SU-DHL-6 (cell line): Measurements from ENCODE around the gene C12orf56.

Source experiments
- H2AFZ ChIP-seq: fragments of 200-600 bp; sonication (generic); 2 replicates; pipeline ENCODE4 v1.6.1; 2014; ENCODE audit warnings: low read depth, mild to moderate bottlenecking, moderate library complexity, mixed read lengths, antibody characterized with exemption, low read length; ENCODE audit not compliant: severe bottlenecking
- H3F3A ChIP-seq: fragments of 200-600 bp; shearing (Covaris generic); 2 replicates; pipeline ENCODE4 v1.6.0; 2016; ENCODE audit warnings: antibody characterized with exemption, mild to moderate bottlenecking; ENCODE audit not compliant: insufficient read depth
- H3K27ac ChIP-seq: fragments of 200-600 bp; sonication (generic); 2 replicates; pipeline ENCODE4 v1.5.1; 2016; ENCODE audit warnings: low read depth, mild to moderate bottlenecking, low read length, moderate library complexity, mixed read lengths
- H3K27me3 ChIP-seq: fragments of 200-600 bp; sonication (generic), shearing (Covaris generic); 2 replicates; pipeline ENCODE4 v1.6.0; 2014; ENCODE audit warnings: mild to moderate bottlenecking, low read length
- H3K36me3 ChIP-seq: fragments of 200-600 bp; sonication (generic); 2 replicates; pipeline ENCODE4 v1.6.1; 2014; ENCODE audit warnings: mild to moderate bottlenecking, low read length, mixed read lengths
- H3K4me2 ChIP-seq: fragments of 300-600, 200-600 bp; shearing (Covaris generic), sonication (generic); 2 replicates; pipeline ENCODE4 v1.6.0; 2014; ENCODE audit warnings: low read length, low read depth, mild to moderate bottlenecking; ENCODE audit not compliant: poor library complexity, severe bottlenecking
- H3K4me3 ChIP-seq: fragments of 200-600 bp; sonication (generic); 2 replicates; pipeline ENCODE4 v1.5.1; 2014; ENCODE audit warnings: antibody characterized with exemption, low read length, mild to moderate bottlenecking, mixed read lengths; ENCODE audit not compliant: insufficient read depth, poor library complexity, severe bottlenecking
- H3K79me2 ChIP-seq: fragments of 200-600 bp; sonication (generic); 2 replicates; pipeline ENCODE4 v1.6.1; 2014; ENCODE audit warnings: mild to moderate bottlenecking, low read length, moderate library complexity; ENCODE audit not compliant: insufficient read depth
- H3K9ac ChIP-seq: fragments of 200-600 bp; sonication (generic); 2 replicates; pipeline ENCODE4 v1.7.0; 2014; ENCODE audit warnings: mild to moderate bottlenecking, low read length
- H3K9me2 ChIP-seq: fragments of 200-600 bp; sonication (generic); replicated peaks from 2 replicates; pipeline ENCODE4 v1.6.1; 2014; ENCODE audit warnings: low read length; ENCODE audit not compliant: insufficient read depth
- H3K9me3 ChIP-seq: fragments of 200-600 bp; sonication (generic); 2 replicates; pipeline ENCODE4 v1.6.1; 2014; ENCODE audit warnings: low read length, mixed read lengths; ENCODE audit not compliant: insufficient read depth
- H4K20me1 ChIP-seq: fragments of 200-600 bp; sonication (generic); 2 replicates; pipeline ENCODE4 v1.6.1; 2014; ENCODE audit warnings: low read depth, mild to moderate bottlenecking, antibody characterized with exemption, low read length, moderate library complexity, mixed read lengths
- CTCF ChIP-seq: fragments of 200-600 bp; sonication (generic); IDR thresholded peaks from one replicate; pipeline ENCODE4 v1.5.1; 2017; ENCODE audit warnings: antibody characterized with exemption, mild to moderate bottlenecking, low read length, moderate library complexity; ENCODE audit not compliant: insufficient read depth, poor library complexity, severe bottlenecking
- EZH2phosphoT487 ChIP-seq: fragments of 200-600 bp; sonication (generic), shearing (Covaris generic); conservative IDR thresholded peaks from 2 replicates; pipeline ENCODE4 v1.6.1; 2018; ENCODE audit warnings: mild to moderate bottlenecking, antibody characterized with exemption, low read length, moderate library complexity, mixed read lengths

C12orf56 gene

GRCh38 chr12:64400041-64400440, 9.5 kb upstream of the C12orf56 start:
- H3K27me3 ChIP-seq = no peaks in the 10 kb centered on the region
- peaks cover 8% of the 10 kb centered on the region for H3F3A ChIP-seq
- H3K9me2 ChIP-seq = no peaks in the 10 kb centered on the region
- H3K9ac ChIP-seq = no peak overlapping the region
- TF ChIP-seq EZH2phosphoT487 = no peak
- TF ChIP-seq CTCF = no peak
- H3K36me3 ChIP-seq = no peaks in the 10 kb centered on the region
- H4K20me1 ChIP-seq = no peaks in the 10 kb centered on the region
- H2AFZ ChIP-seq = no peak overlapping the region
- no peaks in the 10 kb centered on the region for H3K9me3 ChIP-seq
- no peak overlapping the region for H3K4me3 ChIP-seq
- no peak overlapping the region for H3K27ac ChIP-seq
- H3K4me2 ChIP-seq = no peak overlapping the region
- H3K79me2 ChIP-seq = peaks cover 6% of the 10 kb centered on the region

- no peaks in the 10 kb centered on the region for H3F3A ChIP-seq
- H3K9ac ChIP-seq = no peak overlapping the region
- H3K9me2 ChIP-seq = no peaks in the 10 kb centered on the region
- no peak overlapping the region for H3K4me3 ChIP-seq
- no peak overlapping the region for H3K27ac ChIP-seq
- no peaks in the 10 kb centered on the region for H4K20me1 ChIP-seq
- no peaks in the 10 kb centered on the region for H3K9me3 ChIP-seq
- H2AFZ ChIP-seq = no peak overlapping the region
- no peaks in the 10 kb centered on the region for H3K27me3 ChIP-seq
- TF ChIP-seq CTCF = no peak
- TF ChIP-seq EZH2phosphoT487 = no peak
- no peak overlapping the region for H3K4me2 ChIP-seq
- H3K79me2 ChIP-seq = no peaks in the 10 kb centered on the region
- no peaks in the 10 kb centered on the region for H3K36me3 ChIP-seq
These were observed 5.2 kb upstream of the C12orf56 start for GRCh38 chr12:64395739-64396138.

- Histone ChIP-seq H3K27me3 (no peaks in the 10 kb centered on the region), H3K4me3 (no peak overlapping the region), H3K9me3 (no peaks in the 10 kb centered on the region), H3K9ac (no peak overlapping the region), H3K36me3 (no peaks in the 10 kb centered on the region), H3K27ac (no peak overlapping the region), H3K9me2 (no peaks in the 10 kb centered on the region), H2AFZ (no peak overlapping the region), H4K20me1 (no peaks in the 10 kb centered on the region), H3F3A (no peaks in the 10 kb centered on the region), H3K79me2 (no peaks in the 10 kb centered on the region), H3K4me2 (no peak overlapping the region)
- peak; percentile 21 for TF ChIP-seq CTCF
- TF ChIP-seq EZH2phosphoT487 = no peak
These were observed 1.7 kb upstream of the C12orf56 start for GRCh38 chr12:64392221-64392620.

GRCh38 chr12:64389154-64389553, 1.4 kb downstream of the C12orf56 start:
- no peaks in the 10 kb centered on the region for H3K27me3 ChIP-seq
- H3K36me3 ChIP-seq = no peaks in the 10 kb centered on the region
- H4K20me1 ChIP-seq = no peaks in the 10 kb centered on the region
- TF ChIP-seq EZH2phosphoT487 = no peak
- TF ChIP-seq CTCF = no peak
- H3K9ac ChIP-seq = no peak overlapping the region
- no peaks in the 10 kb centered on the region for H3K9me3 ChIP-seq
- H3K4me3 ChIP-seq = no peak overlapping the region
- no peak overlapping the region for H3K27ac ChIP-seq
- H3K79me2 ChIP-seq = no peaks in the 10 kb centered on the region
- no peak overlapping the region for H3K4me2 ChIP-seq
- no peak overlapping the region for H2AFZ ChIP-seq
- no peaks in the 10 kb centered on the region for H3K9me2 ChIP-seq
- no peaks in the 10 kb centered on the region for H3F3A ChIP-seq
